H9 (cell line): ENCODE data around the gene NPY1R. TPM values are rescaled to one million over a fixed set of nuclear protein-coding genes. Genes with fewer than 3 reads are reported as not detected.

ENCODE experiments used
- DNase-seq: peaks from one replicate; pipeline ENCODE4 v3.0.0-alpha.2; 2017
- H2AFZ ChIP-seq: one replicate; pipeline ENCODE4 v1.6.1; 2013; ENCODE audit warnings: mild to moderate bottlenecking, low read length, control low read depth, moderate library complexity
- H2AK5ac ChIP-seq: 2 replicates; pipeline ENCODE4 v1.6.1; 2013; ENCODE audit warnings: low read length, control low read depth, mixed read lengths; ENCODE audit not compliant: insufficient read length
- H2BK120ac ChIP-seq: one replicate; pipeline ENCODE4 v1.6.1; 2013; ENCODE audit warnings: low read depth, mild to moderate bottlenecking, low read length, control low read depth, inconsistent platforms; ENCODE audit not compliant: poor library complexity, severe bottlenecking
- H2BK12ac ChIP-seq: 2 replicates; pipeline ENCODE4 v1.6.1; 2013; ENCODE audit warnings: low read length, control low read depth, mixed read lengths, low read depth; ENCODE audit not compliant: insufficient read length
- H2BK15ac ChIP-seq: 2 replicates; pipeline ENCODE4 v1.6.1; 2013; ENCODE audit warnings: low read depth, low read length, control low read depth
- H2BK20ac ChIP-seq: one replicate; pipeline ENCODE4 v1.6.1; 2013; ENCODE audit warnings: low read depth, mild to moderate bottlenecking, low read length, control low read depth, inconsistent platforms; ENCODE audit not compliant: poor library complexity, severe bottlenecking
- H2BK5ac ChIP-seq: 2 replicates; pipeline ENCODE4 v1.6.1; 2013; ENCODE audit warnings: low read length, control low read depth, mixed read lengths; ENCODE audit not compliant: insufficient read length
- H3K14ac ChIP-seq: 2 replicates; pipeline ENCODE4 v1.6.1; 2013; ENCODE audit warnings: low read length, control low read depth; ENCODE audit not compliant: insufficient read depth
- H3K18ac ChIP-seq: 2 replicates; pipeline ENCODE4 v1.6.1; 2013; ENCODE audit warnings: low read depth, mild to moderate bottlenecking, mixed read lengths, low read length, control low read depth; ENCODE audit not compliant: insufficient read length
- H3K23ac ChIP-seq: 2 replicates; pipeline ENCODE4 v1.6.1; 2013; ENCODE audit warnings: low read length, control low read depth, mixed read lengths, low read depth; ENCODE audit not compliant: insufficient read length
- H3K23me2 ChIP-seq: 2 replicates; pipeline ENCODE4 v1.6.1; 2013; ENCODE audit warnings: low read depth, mild to moderate bottlenecking, mixed read lengths, low read length, control low read depth; ENCODE audit not compliant: insufficient read length, poor library complexity, severe bottlenecking
- H3K27ac ChIP-seq: 2 replicates; pipeline ENCODE4 v1.5.1; 2013; ENCODE audit warnings: low read length, control low read depth, mixed read lengths, low read depth; ENCODE audit not compliant: insufficient read length
- H3K27me3 ChIP-seq: 2 replicates; pipeline ENCODE4 v1.6.1; 2013; ENCODE audit warnings: low read length, control low read depth, inconsistent platforms; ENCODE audit not compliant: insufficient read depth
- H3K4ac ChIP-seq: 2 replicates; pipeline ENCODE4 v1.6.1; 2013; ENCODE audit warnings: low read depth, mild to moderate bottlenecking, control low read depth, inconsistent platforms, low read length, moderate library complexity
- H3K4me1 ChIP-seq: 2 replicates; pipeline ENCODE4 v1.6.1; 2013; ENCODE audit warnings: low read length, control low read depth, inconsistent platforms; ENCODE audit not compliant: insufficient read depth
- H3K4me2 ChIP-seq: 2 replicates; pipeline ENCODE4 v1.6.1; 2013; ENCODE audit warnings: low read length, control low read depth, mixed read lengths; ENCODE audit not compliant: insufficient read length, insufficient read depth
- H3K56ac ChIP-seq: 2 replicates; pipeline ENCODE4 v1.6.1; 2013; ENCODE audit warnings: low read depth, mild to moderate bottlenecking, mixed read lengths, low read length, control low read depth; ENCODE audit not compliant: insufficient read length
- H3K79me1 ChIP-seq: 2 replicates; pipeline ENCODE4 v1.6.1; 2013; ENCODE audit warnings: low read depth, mild to moderate bottlenecking, moderate library complexity, low read length, control low read depth, inconsistent platforms; ENCODE audit not compliant: insufficient read depth, poor library complexity, severe bottlenecking
- H3K79me2 ChIP-seq: 2 replicates; pipeline ENCODE4 v1.6.1; 2013; ENCODE audit warnings: low read length, control low read depth, inconsistent platforms; ENCODE audit not compliant: insufficient read depth
- H3K9ac ChIP-seq: 2 replicates; pipeline ENCODE4 v1.6.1; 2013; ENCODE audit warnings: low read length, control low read depth, mixed read lengths; ENCODE audit not compliant: insufficient read length; ENCODE audit errors: extremely low read depth
- H3K9me3 ChIP-seq: one replicate; pipeline ENCODE4 v1.6.1; 2013; ENCODE audit warnings: low read depth, low read length, inconsistent platforms; ENCODE audit not compliant: control insufficient read depth
- H3T11ph ChIP-seq: one replicate; pipeline ENCODE4 v1.6.1; 2013; ENCODE audit warnings: mild to moderate bottlenecking, low read length, control low read depth, inconsistent platforms
- H4K20me1 ChIP-seq: one replicate; pipeline ENCODE4 v1.6.1; 2013; ENCODE audit not compliant: control insufficient read depth, insufficient read length, insufficient read depth
- H4K5ac ChIP-seq: 2 replicates; pipeline ENCODE4 v1.6.1; 2013; ENCODE audit warnings: low read depth, mild to moderate bottlenecking, mixed read lengths, low read length, control low read depth; ENCODE audit not compliant: insufficient read length
- H4K8ac ChIP-seq: replicated peaks from 2 replicates; pipeline ENCODE4 v1.6.1; 2013; ENCODE audit warnings: low read length, control low read depth, mixed read lengths, low read depth; ENCODE audit not compliant: insufficient read length
- H4K91ac ChIP-seq: 2 replicates; pipeline ENCODE4 v1.6.1; 2013; ENCODE audit warnings: low read depth, mild to moderate bottlenecking, moderate library complexity, mixed read lengths, low read length, control low read depth; ENCODE audit not compliant: insufficient read length
- H3K27ac Mint-ChIP-seq, 3 experiments: 2 replicates in 2 of 3; 3 replicates in 1 of 3; pipeline ENCODE4 v1.8.0; 2020 to 2021; ENCODE audit warnings: mixed read lengths in 3 of 3, mild to moderate bottlenecking in 1 of 3, moderate library complexity in 1 of 3
- H3K27me3 Mint-ChIP-seq: 2 replicates; pipeline ENCODE4 v1.8.0; 2021; ENCODE audit warnings: low read depth, mild to moderate bottlenecking, moderate library complexity, mixed read lengths
- H3K36me3 Mint-ChIP-seq, 3 experiments: 2 replicates in 2 of 3; 3 replicates in 1 of 3; pipeline ENCODE4 v1.8.0; 2020 to 2021; ENCODE audit warnings: low read depth in 3 of 3, mixed read lengths in 3 of 3; ENCODE audit not compliant: insufficient read depth in 1 of 3
- H3K4me1 Mint-ChIP-seq, 2 experiments: 2 replicates each; pipeline ENCODE4 v1.8.0; 2020; ENCODE audit warnings: mixed read lengths in 2 of 2
- H3K4me3 Mint-ChIP-seq, 2 experiments: 2 replicates in 1 of 2; 3 replicates in 1 of 2; pipeline ENCODE4 v1.8.0; 2020 to 2021; ENCODE audit warnings: mild to moderate bottlenecking in 2 of 2, mixed read lengths in 2 of 2, moderate library complexity in 1 of 2
- H3K9me3 Mint-ChIP-seq, 2 experiments: 2 replicates in 1 of 2; 3 replicates in 1 of 2; pipeline ENCODE4 v1.8.0; 2020; ENCODE audit warnings: mild to moderate bottlenecking in 2 of 2, mixed read lengths in 2 of 2, moderate library complexity in 1 of 2
- WGBS: extraction: QIAGEN DNeasy Blood & Tissue Kit; methylation state at CpG from one replicate; pipeline ENCODE4 v1.1.7; 2013; ENCODE audit warnings: missing lambda C conversion rate, low lambda C conversion rate, mixed read lengths; ENCODE audit not compliant: insufficient read length; ENCODE audit errors: extremely low coverage; 5-methylcytosine and 5-hydroxymethylcytosine counted together
- total RNA-seq: library from RNA; stranded (reverse); gene quantifications from 2 replicates; pipeline ENCODE4 v1.2.1, GENCODE V29; 2021
- TF ChIP-seq, protein P1 (sequence below): fragments of 200-600 bp; sonication (generic); conservative IDR thresholded peaks from 3 replicates; pipeline ENCODE4 v1.8.0; 2021; ENCODE audit warnings: antibody characterized with exemption, mild to moderate bottlenecking

NPY1R gene
- total RNA-seq, 1 experiment from 2014 or later = 27.3 TPM

DNA sequence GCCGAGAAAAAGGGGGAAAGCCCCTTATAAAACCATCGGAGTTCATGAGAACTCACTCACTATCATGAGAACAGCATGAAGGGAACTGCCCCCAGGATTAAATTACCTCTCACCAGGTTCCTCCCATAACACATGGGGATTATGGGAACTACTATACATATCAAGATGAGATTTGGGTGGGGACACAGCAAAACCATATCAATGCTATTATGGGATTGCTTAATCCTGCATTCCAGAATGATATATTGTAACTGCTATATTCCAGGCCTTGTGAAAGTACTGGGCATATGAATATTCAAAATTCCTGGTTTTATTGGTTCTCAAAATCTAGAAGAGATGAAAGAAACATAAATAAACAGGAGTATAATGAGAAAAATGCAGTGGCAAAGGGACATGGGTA is 29.3 kb downstream of the NPY1R start:
- no peak for DNase-seq
- Histone ChIP-seq H4K5ac (no peak overlapping the region), H3K9me3 (no peaks in the 10 kb centered on the region), H3K4ac (no peak overlapping the region), H2BK15ac (no peak overlapping the region), H3K27ac (no peak overlapping the region), H3K14ac (no peak overlapping the region), H3K79me2 (no peaks in the 10 kb centered on the region), H4K91ac (no peak overlapping the region), H2BK120ac (no peak overlapping the region), H3K79me1 (no peaks in the 10 kb centered on the region), H4K20me1 (no peaks in the 10 kb centered on the region), H3K56ac (no peak overlapping the region), H2BK20ac (no peak overlapping the region), H4K8ac (no peak overlapping the region), H3K23ac (no peak overlapping the region), H2BK12ac (no peak overlapping the region), H3K4me1 (no peaks in the 10 kb centered on the region), H2BK5ac (no peak overlapping the region), H2AK5ac (no peak overlapping the region), H3K27me3 (no peaks in the 10 kb centered on the region), H3K23me2 (no peaks in the 10 kb centered on the region), H3K4me2 (no peak overlapping the region), H2AFZ (no peak overlapping the region), H3K9ac (no peak overlapping the region), H3T11ph (no peak overlapping the region), H3K18ac (no peak overlapping the region)
- no peak overlapping the region for H3K27ac Mint-ChIP-seq
- WGBS = no CpG with 5 or more reads among the region's 2 CpGs
- no peaks in the 10 kb centered on the region for H3K27me3 Mint-ChIP-seq
- H3K36me3 Mint-ChIP-seq = no peaks in the 10 kb centered on the region
- TF ChIP-seq, protein P1, sequence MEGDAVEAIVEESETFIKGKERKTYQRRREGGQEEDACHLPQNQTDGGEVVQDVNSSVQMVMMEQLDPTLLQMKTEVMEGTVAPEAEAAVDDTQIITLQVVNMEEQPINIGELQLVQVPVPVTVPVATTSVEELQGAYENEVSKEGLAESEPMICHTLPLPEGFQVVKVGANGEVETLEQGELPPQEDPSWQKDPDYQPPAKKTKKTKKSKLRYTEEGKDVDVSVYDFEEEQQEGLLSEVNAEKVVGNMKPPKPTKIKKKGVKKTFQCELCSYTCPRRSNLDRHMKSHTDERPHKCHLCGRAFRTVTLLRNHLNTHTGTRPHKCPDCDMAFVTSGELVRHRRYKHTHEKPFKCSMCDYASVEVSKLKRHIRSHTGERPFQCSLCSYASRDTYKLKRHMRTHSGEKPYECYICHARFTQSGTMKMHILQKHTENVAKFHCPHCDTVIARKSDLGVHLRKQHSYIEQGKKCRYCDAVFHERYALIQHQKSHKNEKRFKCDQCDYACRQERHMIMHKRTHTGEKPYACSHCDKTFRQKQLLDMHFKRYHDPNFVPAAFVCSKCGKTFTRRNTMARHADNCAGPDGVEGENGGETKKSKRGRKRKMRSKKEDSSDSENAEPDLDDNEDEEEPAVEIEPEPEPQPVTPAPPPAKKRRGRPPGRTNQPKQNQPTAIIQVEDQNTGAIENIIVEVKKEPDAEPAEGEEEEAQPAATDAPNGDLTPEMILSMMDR = no peak
- no peaks in the 10 kb centered on the region for H3K9me3 Mint-ChIP-seq
- H3K4me1 Mint-ChIP-seq = no peaks in the 10 kb centered on the region
- H3K4me3 Mint-ChIP-seq = no peak overlapping the region
